Stimulated activated CD4-positive, alpha-beta T cell treated with anti-CD3 and anti-CD28 coated beads, Interleukin-1b, Interleukin-23, amount 100 ng/mL, for 48 hours (primary cell): Measurements from ENCODE around the gene MRPS23.
"Not testable (repeated sequence)": the region's sequence is repeated elsewhere in the genome, so short reads cannot be mapped to it uniquely, and the experiment has no call there.

Experiments used
- DNase-seq: peaks from one replicate; pipeline ENCODE4 v3.0.0-alpha.2; 2020

MRPS23 gene

GRCh38 chr17:57861790-57862693 is 12.2 kb upstream of the MRPS23 start:
- DNase-seq: no peak

DNA sequence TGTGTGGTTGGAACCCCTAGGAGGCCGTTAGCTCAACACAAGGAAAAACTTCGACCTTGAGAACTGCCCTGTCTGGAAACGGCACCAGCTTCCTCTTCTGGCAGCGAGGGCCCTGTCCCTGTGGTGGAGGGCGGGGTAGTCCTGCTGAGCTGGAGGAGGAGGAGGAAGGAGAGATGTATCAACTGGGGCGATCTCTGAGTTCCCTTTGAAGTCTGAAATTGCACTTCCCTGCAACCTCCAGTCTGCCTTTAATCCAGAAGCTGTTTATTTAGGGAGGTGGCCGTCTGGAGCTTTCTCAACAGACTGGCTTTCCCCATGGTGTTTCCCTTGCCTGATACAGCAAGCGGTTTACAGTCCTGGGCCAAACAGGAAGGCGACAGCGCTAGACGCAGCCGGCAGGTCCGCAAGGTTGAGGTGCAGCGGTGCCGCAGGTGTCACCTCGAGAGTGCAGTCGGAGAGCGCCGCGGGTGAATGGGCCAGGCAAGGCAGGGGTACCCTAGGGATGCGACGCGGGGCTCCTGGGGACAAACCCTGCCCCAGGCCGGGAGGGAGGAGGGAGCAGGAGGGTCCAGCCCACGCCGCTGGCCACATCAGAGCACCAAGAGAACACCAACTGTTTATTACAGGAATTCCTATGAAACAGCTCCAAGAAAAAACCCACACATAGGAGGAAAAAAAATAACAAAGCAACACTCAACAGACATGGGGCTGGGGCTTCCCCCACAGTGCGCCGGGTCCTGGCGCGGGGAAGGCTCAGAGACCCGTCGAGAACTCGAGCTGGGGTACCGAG is 11.4 kb upstream of the MRPS23 start:
- DNase-seq: no peak

- no peak for DNase-seq
Measured at GRCh38 chr17:57860414-57860999, 10.7 kb upstream of the MRPS23 start.

DNA sequence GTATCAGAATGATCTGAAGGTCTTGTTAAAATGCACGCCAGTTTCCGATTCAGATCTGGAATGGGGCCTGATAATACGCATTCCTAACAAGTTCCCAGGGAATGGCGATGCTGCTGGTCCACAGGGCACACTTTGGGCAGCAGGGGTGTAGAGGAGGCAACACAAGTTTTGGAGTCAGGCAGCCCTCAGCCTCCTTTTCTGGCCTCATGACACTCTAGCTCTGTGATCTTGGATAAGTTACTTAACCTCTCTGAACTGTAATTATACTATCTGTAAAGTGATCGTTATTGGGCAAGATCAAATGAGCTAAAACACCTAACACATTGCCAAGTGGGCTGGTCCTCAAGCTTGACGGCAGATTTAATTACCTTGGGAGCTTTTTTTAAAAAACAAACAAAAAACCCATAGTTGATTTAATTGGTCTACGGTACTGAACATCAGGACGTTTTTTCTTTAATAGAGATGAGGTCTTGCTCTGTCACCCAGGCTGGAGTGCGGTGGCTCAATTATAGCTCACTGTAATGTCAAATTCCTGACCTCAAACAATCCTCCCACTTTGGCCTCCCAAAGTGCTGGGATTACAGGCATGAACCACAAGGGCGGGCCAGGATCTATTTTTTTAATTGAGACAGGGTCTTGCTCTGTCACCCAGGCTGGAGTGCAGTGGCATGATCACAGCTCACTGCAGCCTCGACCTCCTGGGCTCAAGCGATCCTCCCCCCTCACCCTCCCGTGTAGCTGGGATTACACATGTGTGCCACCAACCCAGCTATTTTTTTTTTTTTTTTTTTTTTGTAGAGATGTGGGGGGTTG is 10.0 kb upstream of the MRPS23 start:
- no peak for DNase-seq

DNA sequence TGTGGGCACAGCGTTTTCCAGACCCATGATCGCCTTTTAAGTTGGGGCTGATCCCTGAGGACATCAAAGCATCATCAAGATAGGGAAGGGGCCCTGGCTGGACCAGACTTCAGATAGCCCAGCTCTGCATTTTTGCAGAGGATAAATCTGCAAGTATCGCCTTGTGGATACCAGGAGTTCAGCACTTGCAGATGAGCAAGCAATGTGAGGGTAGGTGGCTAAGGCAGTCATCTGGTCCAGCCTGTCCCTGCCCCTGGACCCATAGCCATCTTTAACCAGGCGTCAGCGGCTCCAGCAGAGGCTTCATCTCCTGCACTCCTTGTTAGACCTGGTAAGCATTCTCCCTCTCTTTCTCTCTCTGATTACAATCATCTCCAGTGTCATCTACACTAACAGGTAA is 9.0 kb upstream of the MRPS23 start:
- no peak for DNase-seq

GRCh38 chr17:57856792-57857620 is 7.2 kb upstream of the MRPS23 start:
- DNase-seq: no peak

- no peak for DNase-seq
Measured at GRCh38 chr17:57855391-57856035, 5.7 kb upstream of the MRPS23 start.

DNA sequence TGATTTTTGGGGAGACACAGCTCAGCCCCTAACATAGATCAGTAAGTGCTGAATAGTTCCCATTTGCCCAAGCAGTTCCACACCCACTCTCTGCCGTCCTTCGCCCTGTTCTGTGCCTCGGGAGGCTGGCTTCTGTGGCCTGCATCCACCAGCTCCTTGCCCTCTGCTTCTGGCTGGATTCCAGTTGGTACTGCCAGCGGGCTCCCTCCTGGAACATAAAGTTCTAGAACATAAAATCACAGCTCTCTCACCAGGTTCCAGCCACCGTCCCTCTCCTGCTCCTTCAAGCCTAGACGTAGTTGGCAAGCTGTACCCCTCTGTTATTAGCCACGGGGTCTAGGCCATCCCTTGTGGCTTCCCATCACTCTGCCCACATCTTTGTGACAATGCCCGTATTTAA is 3.9 kb upstream of the MRPS23 start:
- no peak for DNase-seq

- DNase-seq: no peak
Measured at GRCh38 chr17:57852955-57853328, 3.1 kb upstream of the MRPS23 start.

DNA sequence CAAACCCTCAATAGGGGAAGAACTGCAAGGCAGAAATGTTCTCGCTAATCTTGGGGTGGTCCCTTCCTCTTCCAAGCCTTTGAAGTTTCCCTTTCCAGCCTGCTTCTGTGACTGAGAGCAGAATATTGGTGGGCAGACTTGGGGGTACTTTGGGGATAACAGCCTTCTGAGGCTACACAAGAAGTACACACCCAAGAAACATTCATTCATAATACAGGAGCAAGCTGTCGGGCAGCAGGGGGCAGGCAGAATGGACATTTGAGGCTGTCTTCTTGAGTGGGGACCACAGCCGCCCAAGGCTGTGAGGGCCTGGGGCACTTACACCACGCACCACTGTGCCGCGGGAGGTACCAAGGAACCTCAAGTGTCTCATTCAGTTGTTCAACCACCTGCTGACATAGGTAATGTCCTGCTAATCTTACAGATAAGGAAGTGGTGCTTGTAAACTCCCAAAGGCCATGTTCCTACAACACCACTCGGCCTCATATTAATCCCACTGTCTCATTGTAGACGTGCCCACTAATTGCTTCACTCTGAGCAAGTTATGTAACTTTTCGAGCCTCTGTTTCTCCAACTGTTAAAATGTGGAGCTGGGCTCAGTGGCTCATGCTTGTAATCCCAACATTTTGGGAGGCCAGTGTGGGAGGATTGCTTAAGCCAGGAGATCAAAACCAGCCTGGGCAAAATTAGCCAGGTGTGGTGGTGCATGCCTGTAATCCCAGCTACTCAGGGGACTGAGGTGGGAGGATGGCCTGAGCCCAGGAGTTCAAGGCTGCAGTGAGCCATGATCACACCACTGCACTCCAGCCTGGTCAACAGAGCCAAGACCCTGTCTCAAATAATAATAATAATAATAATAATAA is 2.5 kb upstream of the MRPS23 start:
- no peak for DNase-seq

GRCh38 chr17:57849163-57849873 is 526 bp downstream of the MRPS23 start:
- no peak for DNase-seq

- not testable (repeated sequence) for DNase-seq
Measured at GRCh38 chr17:57846056-57846945, 3.5 kb downstream of the MRPS23 start.

- no peak for DNase-seq
Measured at GRCh38 chr17:57842280-57842679, 7.6 kb downstream of the MRPS23 start.

DNA sequence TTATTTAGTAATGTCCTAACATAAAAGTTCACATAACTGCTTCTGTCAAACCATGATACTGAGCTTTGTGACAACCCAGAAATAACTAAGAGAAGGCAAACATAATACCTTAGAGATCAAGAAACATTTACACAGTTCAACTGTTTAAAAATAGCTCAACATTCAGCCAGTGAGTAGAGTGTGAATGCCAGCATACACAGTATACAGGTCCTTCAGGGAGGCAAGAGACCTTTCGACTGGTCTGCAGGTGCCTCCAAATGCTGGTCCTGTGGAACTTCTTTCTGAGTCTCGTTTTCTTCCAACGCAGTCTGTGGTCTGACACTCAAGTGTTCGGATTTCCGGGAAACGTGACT is 10.3 kb downstream of the MRPS23 start:
- DNase-seq: no peak

GRCh38 chr17:57838857-57839570 is 10.8 kb downstream of the MRPS23 start:
- DNase-seq: no peak

DNA sequence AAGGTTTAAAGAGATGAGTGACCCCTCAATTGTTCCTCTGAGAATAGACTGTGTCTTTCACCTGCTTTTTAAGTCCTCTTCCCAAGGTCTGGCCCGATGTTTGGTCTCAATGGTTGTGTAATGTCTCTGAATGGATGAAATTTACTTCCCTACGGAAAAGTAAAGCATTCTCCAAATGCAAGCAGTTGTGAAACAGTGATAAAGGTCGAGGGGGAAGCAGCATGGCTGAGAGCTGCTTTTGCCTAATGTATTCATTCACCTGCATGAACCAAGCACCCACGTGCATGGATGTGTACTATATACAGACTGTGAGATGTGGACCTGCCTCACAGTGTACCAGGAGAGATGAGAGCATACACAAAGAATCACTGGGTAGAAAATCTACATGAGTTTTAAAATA is 11.4 kb downstream of the MRPS23 start:
- DNase-seq: no peak

DNA sequence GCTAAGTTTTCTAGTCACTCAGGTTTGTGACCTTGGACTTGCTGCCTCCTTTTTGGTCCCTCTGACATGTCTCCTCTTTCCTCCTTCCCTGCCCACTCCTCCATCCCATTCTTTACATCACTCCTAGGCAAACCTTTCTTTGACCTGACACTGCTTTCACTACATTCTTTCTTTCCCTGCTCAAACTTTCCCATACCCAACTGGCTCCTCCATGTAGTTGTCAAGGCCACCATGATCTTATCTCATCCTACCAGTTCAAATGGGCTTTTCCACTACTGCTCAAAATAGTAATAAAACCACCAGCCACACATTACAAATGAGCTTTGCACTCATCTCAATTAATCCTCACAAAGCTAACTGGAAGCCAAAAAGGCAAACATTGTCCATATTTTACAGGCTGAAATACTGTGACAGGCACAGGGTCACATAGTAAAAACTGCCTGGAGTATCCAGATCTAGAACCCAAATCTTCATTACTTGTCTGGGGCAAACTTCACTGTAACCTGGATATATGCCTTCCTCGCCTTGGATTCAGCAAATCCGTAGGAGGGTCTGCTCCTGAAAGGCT is 14.4 kb downstream of the MRPS23 start:
- DNase-seq: no peak
